Activated CD4-positive, CD25-positive, alpha-beta regulatory T cell (primary cell): ENCODE measurements around the gene GMPPB.

Source experiments
- DNase-seq, 4 experiments: peaks; one replicate each; lab custom pipeline; 2025; lab: John Stamatoyannopoulos, UW

GMPPB gene

DNA sequence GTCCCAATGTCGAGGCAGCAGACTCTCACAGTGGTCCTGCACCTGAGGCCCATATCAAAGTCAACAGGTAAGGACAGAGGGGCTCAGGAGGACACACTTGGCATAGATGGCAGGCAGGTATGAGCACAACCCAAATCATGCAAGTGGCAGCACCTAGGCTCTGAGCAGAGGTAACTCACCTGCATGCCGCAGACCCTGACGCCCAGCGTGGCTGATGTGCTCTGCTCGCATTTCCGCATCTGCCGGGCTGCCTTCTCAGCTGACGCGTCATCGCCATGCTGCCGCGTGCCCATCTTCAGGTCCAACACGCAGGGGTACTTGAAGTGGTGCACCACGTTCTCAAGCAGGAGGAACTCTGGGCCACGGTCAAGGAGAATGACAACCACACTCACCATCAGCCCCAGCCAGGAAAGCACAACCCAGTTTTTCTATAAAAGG is 4.2 kb upstream of the GMPPB start:
- no peak for DNase-seq

- no peak for DNase-seq
These were observed 3.6 kb upstream of the GMPPB start for GRCh38 chr3:49727154-49727923.

GRCh38 chr3:49725906-49726681 is 2.3 kb upstream of the GMPPB start:
- no peak for DNase-seq

- DNase-seq = no peak
These were observed 835 bp upstream of the GMPPB start for GRCh38 chr3:49724586-49724985.

DNA sequence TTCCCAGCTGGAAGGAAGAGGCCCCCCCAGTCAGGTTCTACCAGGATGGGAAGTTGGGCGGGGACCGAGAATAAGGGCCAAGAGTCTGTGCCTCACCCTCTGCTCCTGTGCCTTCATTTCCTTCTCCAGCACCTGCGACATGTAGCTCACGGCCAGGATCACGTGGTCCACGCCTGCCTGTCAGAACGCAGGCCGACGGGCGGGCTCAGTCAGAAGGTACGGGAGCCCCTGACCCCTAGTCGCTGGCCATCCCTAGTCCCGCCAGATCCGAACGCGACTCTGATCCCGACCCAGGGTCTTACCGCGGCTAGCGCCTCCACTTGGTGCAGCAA is 489 bp downstream of the GMPPB start:
- peak in 2 of 4 experiments; percentile 21 to 34 for DNase-seq

- DNase-seq = no peak
These were observed 855 bp downstream of the GMPPB start for GRCh38 chr3:49722896-49723295.

DNA sequence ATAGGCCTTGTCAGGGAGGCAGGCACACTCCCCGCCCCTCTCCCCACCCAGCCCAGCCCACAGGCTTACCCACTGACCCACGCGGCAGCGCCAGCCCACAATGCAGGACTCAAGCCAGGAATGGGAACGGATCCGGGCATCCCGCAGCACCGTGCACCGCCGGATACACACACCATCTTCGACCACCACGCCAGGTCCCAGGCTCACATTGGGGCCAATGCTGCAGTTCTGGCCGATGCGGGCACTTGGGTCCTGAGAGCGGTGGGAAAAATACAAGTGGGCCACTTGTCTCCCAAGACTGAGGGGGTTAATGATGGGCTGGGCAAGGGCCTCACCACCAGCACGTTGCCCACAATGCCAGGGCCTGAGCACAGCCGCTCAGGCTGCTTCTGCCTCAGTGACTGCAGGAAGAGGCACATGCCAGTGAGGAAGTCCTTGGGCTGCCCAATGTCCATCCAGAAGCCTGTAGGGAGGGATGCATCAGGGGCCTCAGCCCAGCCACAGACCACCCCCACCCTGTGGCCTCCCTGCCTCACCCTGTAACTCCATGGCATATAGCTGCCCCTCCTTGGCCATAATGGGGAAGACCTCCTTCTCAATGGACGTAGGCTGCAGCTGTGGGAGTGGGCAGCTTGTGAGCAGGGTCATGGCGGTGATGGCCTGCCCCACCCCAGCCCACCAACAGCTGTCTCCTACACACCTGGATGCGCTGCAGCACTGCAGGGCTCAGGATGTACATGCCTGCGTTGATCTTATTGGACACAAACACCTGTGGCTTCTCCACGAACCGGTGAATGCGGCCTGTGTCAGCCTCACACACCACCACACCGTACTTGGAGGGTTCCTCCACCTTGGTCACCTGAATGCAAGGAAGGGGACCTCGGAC is 1.6 kb downstream of the GMPPB start:
- no peak for DNase-seq

DNA sequence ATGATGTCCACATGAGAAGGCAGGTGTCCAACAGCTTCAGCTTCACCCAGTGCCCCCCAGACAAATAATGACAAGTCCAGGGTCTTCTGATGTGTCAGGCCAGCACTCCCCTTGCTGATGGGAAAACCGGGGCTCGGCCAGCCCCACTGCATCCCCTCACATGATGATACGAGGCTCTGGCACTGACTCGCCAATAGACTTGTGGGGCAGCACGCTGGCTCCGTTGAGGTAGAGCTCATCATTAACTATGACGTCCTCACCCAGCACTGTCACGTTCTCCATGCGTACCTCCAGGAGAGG is 2.2 kb downstream of the GMPPB start:
- DNase-seq = no peak

GRCh38 chr3:49720855-49721595 is 2.7 kb downstream of the GMPPB start:
- DNase-seq = no peak

DNA sequence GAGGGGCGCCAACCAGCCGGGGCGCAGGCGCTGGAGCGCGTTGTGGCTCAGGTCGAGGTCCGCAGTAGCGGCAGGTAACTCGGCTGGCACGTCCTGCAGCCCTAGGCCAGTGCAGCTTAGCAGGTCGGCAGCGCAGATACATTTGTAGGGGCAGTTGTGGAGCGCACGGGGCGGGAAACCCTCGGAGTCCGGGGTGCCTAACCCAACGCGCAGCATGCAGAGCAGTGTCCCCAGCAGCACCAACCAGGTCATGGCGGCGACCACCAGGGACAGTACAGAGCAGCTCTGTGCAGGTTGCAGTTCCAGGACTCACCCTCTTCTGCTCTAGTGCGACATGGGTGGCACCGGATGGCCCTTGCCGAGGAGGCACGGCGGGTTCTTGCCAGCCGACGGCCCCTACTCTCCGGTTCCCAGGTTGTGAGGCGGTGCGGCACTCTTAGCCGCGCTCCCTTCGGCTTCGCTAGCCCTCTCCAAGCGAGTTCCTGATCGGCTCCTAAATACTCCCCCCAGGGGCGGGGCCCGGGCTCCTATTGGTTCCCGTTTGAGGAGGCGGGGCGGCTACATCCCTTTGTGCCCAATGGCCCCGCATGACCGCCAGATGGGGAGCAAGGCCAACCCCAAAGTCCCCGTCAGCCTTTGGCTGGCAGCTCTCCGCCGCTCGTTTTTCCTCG is 4.4 kb downstream of the GMPPB start, which contains the start of gene AMIGO3:
TSS of gene AMIGO3 (minus strand) at position 471 of the 671 bp plus-strand sequence. CDS start at position 252, 219 bp downstream.
- peak; percentile 72 to 77 (median 76) for DNase-seq

DNA sequence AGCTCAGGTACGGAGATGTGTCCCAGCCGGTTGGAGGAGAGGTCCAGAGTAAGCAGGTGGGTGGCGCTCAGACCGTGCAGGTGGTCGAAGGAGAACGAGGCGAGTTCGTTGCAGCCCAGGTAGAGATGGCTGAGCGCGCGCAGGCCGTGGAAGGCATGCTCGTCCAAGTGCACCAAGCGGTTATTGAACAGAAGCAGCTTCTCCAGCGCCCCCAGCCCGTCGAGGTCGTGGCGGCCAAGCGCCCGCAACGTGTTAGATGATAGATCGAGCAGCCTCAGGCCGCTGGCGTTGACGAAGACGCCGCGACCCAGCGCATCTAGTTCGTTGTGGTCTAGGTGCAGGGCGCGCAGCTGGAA is 4.9 kb downstream of the GMPPB start:
- DNase-seq = no peak

- DNase-seq = no peak
These were observed 5.5 kb downstream of the GMPPB start for GRCh38 chr3:49717959-49718857.

DNA sequence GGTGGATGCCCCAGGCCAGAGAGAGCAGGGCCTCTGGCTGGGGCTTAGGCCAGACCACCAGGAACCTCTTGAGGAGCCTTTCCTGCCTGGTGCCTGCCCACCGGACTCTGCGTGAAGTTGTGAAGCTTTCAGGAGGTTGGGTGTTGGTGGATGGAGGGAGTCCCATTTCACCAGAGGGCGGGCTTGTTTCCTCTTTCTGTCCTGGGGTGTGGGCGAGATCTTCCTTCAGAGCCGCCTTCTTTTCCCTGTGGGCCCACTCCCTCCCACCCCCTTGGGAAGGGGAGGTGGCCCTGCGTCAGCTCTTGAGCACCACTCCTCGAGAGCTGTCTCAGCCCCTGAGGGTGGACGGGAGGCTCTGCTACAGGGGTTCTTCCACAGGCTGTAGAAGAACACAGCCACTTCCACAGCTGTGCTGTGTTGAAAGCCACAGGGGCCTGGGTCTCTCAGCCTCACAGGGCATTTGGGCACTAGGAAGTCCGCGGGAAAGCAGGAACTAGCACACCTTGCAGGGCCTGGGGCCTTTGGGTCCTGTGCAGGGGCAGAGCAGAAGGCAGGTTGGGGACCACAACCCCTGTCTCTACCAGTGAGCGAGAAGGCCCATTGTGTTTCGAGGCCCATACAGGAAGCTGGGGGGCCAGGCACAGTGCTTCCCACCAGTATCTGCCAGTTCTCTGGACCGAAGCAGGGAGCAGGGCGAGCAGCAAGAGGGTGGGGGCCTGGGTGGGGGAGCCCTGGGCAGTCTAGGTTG is 6.4 kb downstream of the GMPPB start:
- DNase-seq = no peak

DNA sequence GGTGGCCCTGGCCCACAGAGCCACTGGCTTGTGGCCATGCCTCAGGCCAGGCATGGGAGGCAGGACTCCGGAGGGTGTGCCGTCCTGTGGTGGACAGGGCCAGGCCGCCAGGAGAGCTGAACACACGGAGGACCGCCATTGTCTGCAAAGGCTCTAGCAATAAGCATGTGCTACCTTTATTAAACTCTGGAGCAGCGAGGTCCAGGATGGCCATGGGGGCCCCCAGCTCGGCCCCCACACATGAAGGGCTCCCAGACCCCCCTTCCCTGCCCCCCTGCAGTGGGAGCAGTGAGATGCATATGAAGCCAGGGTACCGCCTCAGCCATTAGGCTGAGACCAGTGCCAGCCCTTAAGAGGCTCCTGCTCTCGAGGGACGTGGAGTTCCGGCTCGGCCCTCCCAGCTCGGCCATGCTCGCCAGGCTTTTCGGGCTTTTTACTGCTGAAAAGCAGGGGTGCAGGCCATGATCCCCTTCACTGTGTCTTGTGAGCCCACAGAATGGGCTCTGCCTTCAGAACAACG is 7.0 kb downstream of the GMPPB start:
- no peak for DNase-seq

- no peak for DNase-seq
These were observed 7.6 kb downstream of the GMPPB start for GRCh38 chr3:49716169-49716568.

- DNase-seq = no peak
These were observed 8.1 kb downstream of the GMPPB start for GRCh38 chr3:49715611-49716121.

- no peak for DNase-seq
These were observed 8.8 kb downstream of the GMPPB start for GRCh38 chr3:49714728-49715550.
